HG03045 (cell line): ENCODE results near the gene BICC1.

Experiments used
- ATAC-seq: cut with Tn5 transposase; IDR thresholded peaks from one replicate; pipeline ENCODE4 v1.9.1; 2021; ENCODE audit warnings: mild to moderate bottlenecking, moderate library complexity; ENCODE audit not compliant: unreplicated experiment

The BICC1 gene, protein sequence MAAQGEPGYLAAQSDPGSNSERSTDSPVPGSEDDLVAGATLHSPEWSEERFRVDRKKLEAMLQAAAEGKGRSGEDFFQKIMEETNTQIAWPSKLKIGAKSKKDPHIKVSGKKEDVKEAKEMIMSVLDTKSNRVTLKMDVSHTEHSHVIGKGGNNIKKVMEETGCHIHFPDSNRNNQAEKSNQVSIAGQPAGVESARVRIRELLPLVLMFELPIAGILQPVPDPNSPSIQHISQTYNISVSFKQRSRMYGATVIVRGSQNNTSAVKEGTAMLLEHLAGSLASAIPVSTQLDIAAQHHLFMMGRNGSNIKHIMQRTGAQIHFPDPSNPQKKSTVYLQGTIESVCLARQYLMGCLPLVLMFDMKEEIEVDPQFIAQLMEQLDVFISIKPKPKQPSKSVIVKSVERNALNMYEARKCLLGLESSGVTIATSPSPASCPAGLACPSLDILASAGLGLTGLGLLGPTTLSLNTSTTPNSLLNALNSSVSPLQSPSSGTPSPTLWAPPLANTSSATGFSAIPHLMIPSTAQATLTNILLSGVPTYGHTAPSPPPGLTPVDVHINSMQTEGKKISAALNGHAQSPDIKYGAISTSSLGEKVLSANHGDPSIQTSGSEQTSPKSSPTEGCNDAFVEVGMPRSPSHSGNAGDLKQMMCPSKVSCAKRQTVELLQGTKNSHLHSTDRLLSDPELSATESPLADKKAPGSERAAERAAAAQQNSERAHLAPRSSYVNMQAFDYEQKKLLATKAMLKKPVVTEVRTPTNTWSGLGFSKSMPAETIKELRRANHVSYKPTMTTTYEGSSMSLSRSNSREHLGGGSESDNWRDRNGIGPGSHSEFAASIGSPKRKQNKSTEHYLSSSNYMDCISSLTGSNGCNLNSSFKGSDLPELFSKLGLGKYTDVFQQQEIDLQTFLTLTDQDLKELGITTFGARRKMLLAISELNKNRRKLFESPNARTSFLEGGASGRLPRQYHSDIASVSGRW

DNA sequence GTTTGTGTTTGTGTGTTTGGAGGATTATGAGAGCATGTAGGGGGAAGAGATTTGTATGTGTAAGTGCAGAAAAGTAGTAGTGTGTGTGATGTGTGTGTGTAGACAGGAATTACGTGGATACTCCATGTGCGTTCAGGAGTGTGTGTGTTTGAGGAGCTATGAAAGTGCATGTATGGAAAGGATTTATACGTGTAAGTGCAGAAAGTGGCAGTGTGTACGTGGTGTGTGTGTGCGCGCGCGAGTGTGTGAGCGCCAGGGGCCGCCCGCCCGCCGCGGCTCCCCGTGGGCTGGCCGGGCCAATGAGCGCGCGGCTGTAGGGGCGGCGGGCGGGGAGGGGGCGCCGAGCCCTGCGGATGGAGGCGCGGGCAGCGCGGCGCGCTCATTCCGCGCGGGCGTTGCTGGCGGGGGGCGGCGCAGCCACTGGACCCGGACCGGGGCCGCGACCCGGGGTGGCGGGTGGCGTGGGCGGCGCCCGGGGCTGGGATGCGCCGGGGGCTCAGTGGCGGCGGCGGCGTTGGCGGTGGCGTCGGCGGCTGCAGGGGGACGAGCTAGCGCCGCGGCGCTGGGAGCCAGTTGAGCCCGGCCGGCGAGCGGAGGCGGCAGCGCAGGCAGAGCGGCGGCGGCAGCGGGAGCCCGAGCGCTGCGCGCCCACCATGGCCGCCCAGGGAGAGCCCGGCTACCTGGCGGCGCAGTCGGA, at the start of gene BICC1:
BICC1 (plus strand) TSS at position 382 of the 697 bp plus-strand sequence; CDS start at position 654, 272 bp downstream.
- ATAC-seq: no peak

DNA sequence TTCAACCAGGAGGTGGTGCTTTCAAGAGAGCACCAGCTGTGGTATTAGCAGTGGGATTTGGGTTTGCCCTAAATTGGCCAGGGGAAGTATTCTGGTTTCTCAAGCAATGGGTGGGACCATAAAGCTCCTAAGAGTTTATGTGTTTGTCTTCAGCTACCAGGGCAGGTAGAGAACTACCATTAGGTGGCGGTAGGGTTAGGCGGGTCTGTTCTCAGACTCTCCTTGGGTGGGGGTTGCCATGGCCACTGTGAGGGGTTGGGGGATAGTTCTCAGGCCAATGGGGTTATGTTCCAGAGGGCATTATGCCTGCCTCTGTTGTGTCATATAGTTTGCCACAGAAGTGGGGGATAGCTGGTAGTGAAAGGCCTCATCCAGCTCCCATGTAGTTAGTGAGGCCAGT, 47.7 kb upstream of the BICC1 start:
- no peak for ATAC-seq

DNA sequence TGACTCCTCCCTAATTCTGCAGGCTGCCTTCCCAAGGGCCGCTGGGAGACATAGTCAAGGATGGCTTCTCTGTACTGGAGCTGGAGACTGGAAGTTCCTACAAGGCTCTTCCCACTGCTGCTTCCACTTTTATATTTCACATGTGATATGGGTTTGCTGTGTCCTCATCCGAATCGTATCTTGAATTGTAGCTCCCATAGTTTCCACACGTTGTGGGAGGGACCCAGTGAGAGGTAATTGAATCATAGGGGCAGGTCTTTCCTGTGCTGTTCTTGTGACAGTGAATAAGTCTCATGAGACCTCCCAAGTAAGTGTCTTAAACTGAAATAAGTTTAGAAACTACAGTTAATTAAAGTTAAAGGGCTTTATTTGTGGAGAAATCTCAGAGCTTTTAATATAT, 47.0 kb upstream of the BICC1 start:
- ATAC-seq: no peak

DNA sequence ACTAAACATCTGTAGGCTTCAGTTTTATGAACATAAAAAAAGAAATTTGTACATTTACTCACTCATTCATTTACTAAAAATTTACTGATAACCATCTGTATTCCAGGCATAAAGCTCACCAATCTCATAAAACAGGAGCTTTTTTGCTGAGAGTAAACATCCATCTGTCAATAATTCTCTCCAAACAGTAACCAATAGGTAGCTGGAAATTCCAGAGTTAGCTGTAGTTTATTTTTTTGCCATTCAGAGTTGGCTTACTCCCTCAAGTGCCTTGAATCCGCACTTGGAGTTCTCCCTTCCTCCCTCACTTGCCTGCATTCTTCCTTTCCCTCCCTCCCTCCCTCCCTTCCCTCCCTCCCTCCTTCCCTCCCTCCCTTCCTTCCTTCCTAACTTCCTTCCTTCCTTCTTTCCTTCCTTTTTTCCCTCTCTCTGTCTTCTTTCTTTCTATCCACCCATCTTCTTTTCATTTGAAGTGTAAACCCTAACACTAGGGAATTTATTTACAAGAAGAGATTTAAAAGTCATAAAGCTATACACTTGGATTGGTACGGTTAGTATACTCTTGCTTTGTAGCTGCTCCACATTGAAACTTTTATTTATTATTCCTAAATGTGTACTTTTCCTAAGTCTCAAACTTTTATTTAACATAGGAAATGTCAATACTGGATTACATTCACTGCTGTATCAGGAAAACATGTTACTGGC, 44.6 kb upstream of the BICC1 start:
- ATAC-seq: no peak

DNA sequence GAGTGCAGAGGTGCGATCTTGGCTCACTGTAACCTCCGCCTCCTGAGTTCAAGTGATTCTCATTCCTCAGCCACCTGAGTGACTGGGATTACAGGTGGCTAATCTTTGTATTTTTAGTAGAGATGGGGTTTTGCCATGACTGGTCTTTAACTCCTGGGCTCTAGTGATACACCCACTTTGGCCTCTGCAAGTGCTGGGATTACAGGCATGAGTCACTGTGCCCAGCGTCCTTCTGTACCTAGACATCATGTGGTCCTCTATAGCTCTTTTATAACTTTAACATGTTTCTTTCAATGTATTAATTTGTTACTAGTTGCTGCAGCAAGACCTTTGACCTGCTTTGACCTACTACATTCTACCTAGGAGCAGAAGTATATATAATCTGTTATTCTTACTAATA, 38.7 kb upstream of the BICC1 start:
- ATAC-seq: no peak

DNA sequence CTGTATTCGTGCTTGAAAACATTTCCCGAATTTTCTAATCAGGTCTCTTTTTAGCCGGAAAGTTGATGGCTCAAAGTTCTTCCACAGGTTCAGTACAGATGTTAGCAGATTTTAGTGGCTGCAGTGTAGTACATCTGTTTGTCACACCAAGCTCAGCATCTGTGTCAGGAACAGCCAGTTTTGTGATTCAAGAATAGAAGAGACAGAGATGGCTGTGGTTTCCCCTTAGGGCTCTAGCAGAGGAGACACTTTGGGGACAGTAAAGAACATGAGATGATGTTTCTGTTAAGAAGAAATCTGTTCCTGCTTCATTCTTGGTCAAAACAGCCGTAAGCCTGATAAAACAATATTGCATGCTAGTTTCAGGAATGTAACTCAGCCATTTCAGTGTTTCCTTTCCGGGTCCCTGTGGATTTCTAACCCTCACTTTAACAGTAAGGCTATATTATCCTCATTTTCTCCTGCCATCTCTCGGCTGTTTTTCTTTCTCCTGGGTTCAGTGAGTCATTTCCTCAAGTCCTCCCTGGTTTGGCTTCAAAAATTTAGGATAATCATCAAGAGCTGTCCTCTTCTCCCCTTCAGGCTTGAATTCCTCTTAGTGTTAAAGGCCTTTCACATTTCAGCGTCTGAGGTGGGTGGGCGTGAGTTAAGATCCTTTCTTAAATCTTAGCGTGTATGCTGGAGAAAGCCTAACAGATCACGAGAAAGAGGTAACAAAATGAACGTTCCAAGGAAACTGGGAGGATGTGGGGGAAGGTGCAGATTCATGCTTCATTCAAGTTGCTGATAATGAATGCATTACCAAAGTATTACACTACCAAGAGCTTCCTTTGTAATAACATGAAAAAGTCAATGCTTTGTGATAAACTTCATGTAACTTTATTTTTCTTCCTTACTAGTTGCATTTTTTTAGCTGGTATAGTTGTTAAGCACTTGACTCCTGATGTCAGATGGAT, 37.1 kb upstream of the BICC1 start:
- ATAC-seq: no peak

DNA sequence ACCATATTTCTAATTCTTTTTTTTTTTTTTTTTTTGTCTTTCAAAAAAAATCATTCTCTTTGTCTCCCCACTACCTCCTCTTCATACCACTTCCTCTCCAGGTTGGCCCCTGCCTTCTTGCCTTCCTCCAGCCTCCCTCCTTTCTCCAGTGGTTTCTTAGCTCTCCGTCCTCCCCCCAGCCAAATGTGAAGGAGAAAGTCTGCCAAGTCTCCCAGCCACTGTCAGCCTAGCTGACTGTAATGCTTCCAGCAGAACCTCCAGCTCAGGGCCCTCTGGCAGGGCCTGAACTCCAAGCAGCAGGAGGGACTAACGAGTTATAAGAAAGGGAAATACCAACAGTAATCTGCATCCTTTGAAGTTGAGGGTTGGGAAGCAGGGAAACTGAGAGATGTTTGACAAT, 35.5 kb upstream of the BICC1 start:
- ATAC-seq: no peak

DNA sequence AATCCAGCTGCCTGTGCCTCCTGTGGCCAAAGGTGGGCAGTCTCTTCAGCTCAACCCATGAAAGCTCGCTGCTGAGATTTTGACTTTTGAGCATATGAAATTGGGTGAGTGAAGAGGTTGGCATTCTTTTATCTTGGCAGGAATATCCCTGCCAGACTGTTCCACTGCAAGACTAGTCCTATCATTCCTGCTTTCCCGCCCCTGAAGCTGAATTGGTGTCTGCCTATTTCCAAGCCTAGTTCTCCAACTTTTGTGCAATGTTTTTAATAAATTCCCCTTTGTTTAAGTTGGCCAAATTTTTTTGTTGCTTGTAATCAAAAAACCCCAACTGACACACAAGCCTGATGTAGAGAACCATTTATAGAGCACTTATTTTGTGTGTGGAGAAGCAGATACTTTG, 34.8 kb upstream of the BICC1 start:
- no peak for ATAC-seq

DNA sequence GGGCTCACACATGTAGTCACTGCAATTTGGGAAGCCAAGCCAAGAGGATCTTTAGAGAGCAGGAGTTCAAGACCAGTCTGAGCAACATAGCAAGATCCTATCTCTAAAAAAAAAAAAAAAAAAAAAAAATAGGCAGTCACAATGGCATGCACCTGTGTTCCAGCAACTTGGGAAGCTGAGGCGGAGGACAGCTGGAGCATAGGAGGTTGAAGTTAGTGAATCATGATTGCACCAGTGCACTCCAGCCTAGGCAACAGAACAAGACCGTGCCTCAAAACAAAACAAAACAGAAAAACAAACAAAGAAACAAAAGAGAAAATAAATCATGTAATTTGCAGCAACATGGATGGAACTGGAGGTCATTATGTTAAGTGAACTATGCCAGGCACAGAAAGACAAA, 33.6 kb upstream of the BICC1 start:
- no peak for ATAC-seq

DNA sequence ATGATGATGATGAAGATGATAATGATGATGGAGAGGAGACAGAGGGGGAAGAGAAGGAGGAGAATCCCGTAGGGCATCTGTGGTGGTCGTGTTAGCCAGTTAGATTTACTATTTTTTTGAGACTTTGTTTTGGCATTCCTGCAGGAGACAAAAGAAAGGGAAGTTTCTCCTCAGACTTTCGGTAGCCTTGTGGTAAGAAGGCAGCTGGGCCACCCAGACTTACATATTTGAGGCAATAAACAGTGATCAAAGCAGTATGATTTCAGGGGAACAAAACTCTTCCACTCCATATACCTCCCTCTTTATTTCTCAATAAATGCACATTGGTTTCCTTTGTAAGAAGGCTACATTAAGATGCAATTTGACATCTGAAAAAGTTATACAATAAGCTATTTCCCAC, 32.4 kb upstream of the BICC1 start:
- no peak for ATAC-seq

DNA sequence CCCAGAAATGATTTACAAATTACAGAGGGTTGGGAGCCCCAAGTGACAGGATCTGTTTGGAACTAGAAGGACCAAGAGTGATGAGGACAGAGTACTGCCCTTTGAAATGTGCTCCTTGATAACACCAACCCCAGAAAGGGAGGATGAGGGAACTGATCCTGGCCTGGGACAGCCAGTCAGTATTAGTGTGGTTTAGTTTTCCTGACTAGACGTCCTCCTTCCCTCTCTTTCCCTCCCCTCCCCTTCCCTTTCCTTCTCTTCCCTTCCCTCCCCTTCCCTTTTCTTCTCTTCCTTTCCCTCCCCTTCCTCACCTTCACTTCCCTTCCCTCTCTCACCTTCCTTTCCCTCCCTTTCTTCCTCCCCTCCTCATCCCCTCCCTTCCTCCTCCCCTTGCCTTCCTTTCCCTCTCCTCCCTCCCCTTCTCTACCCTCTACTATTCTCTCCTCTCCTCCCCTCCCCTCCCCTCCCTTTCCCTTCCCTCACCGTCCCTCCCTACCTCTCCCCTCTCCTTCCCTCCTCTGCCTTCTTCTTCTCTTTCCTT, 31.0 kb upstream of the BICC1 start:
- no peak for ATAC-seq

DNA sequence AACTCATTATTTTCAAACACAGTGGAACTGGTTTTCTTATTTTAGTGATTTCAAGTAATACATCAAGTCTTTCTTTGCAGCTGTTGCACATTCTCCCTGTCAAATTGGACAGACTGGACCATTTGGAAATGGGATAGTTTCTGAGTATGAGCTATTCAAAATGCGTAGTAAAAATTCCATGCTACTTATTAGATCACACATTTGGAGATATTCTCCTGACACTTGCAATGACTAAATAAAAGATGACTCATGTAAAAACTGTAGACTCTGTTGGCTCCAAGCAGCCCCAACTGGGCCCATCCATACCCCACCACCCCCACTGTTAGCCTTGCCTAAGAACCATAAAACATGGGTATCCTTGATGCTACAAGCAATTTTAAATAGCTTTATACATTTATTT, 25.9 kb upstream of the BICC1 start:
- ATAC-seq: no peak

DNA sequence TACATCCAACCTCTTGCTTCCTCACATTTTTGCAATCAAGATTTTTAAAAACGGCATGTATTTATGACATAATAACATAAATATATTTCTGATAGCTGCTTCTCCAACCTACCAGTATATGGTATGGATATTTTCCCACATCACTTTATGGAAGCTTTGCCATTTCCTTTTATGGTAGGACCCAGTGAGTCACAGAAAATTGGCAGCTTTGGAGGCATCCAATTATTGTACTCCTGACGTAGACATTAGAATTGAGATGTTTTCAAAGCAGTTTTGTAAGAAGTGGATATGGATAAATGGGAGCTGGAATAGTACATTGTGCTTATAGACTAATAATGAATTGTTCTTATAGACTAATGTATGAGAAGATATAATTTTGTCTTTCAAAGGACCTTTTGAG, 23.8 kb upstream of the BICC1 start:
- ATAC-seq: no peak

DNA sequence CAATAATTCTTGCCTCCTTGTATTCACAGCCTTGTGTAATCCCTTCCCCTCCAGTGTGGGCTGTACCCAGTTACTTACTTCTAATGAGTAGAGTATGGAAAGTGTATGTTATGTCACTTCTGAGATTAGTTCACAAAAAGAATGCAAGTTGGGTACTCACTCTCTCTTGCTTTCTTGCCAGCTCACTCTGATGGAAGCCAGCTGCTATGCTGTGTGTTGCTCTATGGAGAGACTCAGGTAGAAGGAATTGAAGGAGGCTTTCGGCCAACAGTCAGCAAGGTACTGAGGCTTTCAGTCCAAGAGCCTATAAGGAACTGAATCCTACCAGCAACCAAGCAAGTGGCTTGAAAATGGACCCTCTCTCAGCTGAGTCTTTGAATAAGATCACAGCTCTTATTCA, 9.7 kb upstream of the BICC1 start:
- no peak for ATAC-seq

DNA sequence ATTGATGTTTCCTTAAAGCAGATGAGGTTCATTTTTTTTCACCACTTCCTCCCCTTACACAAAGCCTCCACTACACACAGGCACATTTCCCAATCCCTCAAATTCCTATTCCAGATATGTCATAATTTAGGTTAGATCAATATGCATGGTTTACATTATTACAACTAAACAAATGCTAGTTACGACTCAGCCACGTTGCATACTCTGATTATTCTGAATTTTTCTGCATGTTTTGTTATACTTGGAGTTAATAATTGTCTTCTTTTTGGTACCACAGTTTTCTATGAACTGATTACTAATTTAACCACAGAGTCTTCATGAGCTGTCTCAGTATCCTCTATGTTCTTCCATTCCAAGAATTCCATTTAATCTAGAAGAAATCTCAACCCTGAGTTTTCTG, 4.4 kb upstream of the BICC1 start:
- no peak for ATAC-seq

DNA sequence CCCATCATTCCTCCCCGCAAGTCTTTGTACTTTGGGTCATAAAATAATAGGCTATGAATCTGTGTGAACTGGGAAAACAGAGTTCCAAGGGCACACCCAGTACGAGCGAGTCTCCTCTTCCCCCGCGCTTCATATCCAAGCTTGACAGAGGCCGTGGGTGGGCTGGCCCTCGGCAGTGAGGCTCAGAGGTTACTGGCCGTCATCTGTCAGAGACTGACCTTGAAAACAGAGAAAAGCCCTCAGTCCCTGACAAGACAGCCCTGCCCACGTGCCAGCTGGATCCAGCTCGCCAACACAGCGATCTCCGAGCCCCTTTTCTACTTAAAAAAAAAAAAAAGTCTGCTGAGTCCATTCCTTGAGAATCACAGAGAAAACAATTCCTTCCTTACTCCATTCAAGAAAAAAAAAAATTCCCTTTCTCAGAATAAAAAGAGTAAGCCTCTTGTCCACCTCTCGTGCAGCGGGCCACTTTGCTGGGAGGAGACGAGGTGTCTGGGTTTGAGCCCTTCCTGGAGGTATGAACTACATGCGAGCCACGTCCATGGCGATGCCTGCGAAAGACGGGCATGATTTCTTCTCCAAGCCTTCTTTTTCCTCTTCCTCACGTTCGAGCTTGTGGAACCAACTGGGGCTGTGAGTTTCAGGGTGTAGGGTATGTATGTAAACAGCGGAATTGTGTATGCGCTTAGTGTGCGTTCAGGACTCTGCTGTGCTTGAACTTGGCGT, 744 bp upstream of the BICC1 start:
- ATAC-seq: no peak

DNA sequence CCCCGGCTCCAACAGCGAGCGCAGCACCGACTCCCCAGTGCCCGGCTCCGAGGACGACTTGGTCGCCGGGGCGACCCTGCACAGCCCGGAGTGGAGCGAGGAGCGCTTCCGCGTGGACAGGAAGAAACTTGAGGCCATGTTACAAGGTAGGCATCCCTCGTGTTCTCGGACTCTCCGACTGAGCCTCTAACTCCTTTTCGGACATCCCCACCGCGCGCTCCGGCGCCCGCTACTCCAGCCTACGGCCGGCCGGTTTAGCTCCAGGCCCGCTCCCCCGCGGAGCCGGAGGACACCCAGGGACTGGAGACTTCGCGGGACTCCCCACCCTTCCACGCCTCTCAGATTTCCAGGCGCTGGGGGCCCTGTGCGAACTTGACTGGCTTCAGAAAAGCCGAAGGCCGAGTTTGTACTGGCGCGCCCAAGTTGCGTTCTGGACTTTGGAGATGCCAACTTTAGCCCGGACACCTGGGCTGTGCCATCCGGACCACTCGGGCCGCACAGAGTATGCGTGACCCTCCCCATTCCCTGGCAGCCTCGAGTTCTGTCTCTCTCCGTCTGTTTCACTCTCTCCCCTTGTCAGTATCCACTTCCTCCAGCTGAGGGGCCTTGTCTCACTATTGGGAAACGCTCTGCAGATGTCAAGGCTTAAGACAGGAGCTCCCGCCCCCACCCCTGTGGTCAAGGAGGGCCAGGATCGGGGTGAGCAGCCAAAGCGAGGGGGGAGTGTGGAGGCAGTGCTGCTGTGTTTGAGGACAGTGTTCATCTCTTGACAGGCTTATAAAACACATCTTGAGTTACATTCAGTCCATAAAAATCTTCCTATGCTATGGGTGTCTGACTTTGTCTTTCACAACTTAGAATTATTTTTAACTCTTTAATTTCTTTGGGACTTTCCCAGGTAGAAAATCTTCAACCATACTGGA, 777 bp downstream of the BICC1 start:
- ATAC-seq: no peak
